Gastroesophageal sphincter (tissue), 3 donors: ENCODE results near the gene ARID3B.

ENCODE experiments used
- CTCF ChIP-seq, 4 experiments: fragments of 200-600 bp in 2 of 4; fragments of 450-650 bp in 2 of 4; sonication (generic) in 1 of 4; IDR thresholded peaks; one replicate each; pipeline ENCODE4 v1.5.1; 2017 to 2019; ENCODE audit warnings: antibody characterized with exemption in 4 of 4, mild to moderate bottlenecking in 2 of 4, moderate library complexity in 2 of 4
- EP300 ChIP-seq: sonication (generic); formaldehyde crosslinking; IDR thresholded peaks from one replicate; pipeline ENCODE4 v1.6.1; 2017; ENCODE audit warnings: antibody characterized with exemption, mild to moderate bottlenecking
- POLR2A ChIP-seq, 2 donors: fragments of 450-650 bp; IDR thresholded peaks; one replicate each; pipeline ENCODE4 v1.6.1; 2017; ENCODE audit warnings: antibody characterized with exemption in 2 of 2, mild to moderate bottlenecking in 2 of 2, moderate library complexity in 1 of 2

- TF ChIP-seq CTCF (IDR thresholded peaks at IDR 0.05): no peak
- TF ChIP-seq POLR2A (IDR thresholded peaks at IDR 0.05): no peak
- no peak for TF ChIP-seq EP300
Measured at GRCh38 chr15:74535388-74536084, 5.5 kb upstream of the ARID3B start.
